ENCODE measurements around the gene TUB.

TUB gene

GRCh38 chr11:8047382-8047781 is 33.6 kb upstream of the TUB start:
- H3K9me3 ChIP-seq (ENCODE audit: control insufficient read depth, low read length), result no peaks in the 10 kb centered on the region
- WGBS, 2 experiments (ENCODE audit: insufficient coverage in 2 of 2), result 72 to 86% methylated on average over 2 of the region's 3 CpGs
- no peak overlapping the region for H3K27ac ChIP-seq (ENCODE audit: low read depth, low read length, severe bottlenecking)
- H3K36me3 ChIP-seq (ENCODE audit: control insufficient read depth, insufficient read depth, low read length), result no peaks in the 10 kb centered on the region
- H3K4me3 ChIP-seq (ENCODE audit: extremely low read depth, insufficient read depth, low read length, poor library complexity, severe bottlenecking), result no peak overlapping the region
- no peaks in the 10 kb centered on the region for H3K4me1 ChIP-seq (ENCODE audit: control insufficient read depth, insufficient read depth, low read length, poor library complexity, severe bottlenecking)

GRCh38 chr11:8049084-8049483 is 31.9 kb upstream of the TUB start:
- no peaks in the 10 kb centered on the region for H3K4me1 ChIP-seq (ENCODE audit: control insufficient read depth, insufficient read depth, low read length, poor library complexity, severe bottlenecking)
- no peaks in the 10 kb centered on the region for H3K9me3 ChIP-seq (ENCODE audit: control insufficient read depth, low read length)
- WGBS, 2 experiments (ENCODE audit: insufficient coverage in 2 of 2), result 81 to 100% methylated on average over 2 of the region's 3 CpGs
- H3K36me3 ChIP-seq (ENCODE audit: control insufficient read depth, insufficient read depth, low read length), result no peaks in the 10 kb centered on the region
- H3K4me3 ChIP-seq (ENCODE audit: extremely low read depth, insufficient read depth, low read length, poor library complexity, severe bottlenecking), result no peak overlapping the region
- H3K27ac ChIP-seq (ENCODE audit: low read depth, low read length, severe bottlenecking), result no peak overlapping the region

- Histone ChIP-seq H3K36me3 (ENCODE audit: control insufficient read depth, insufficient read depth, low read length) (no peaks in the 10 kb centered on the region), H3K9me3 (ENCODE audit: control insufficient read depth, low read length) (no peaks in the 10 kb centered on the region), H3K27ac (ENCODE audit: low read depth, low read length, severe bottlenecking) (no peak overlapping the region), H3K4me3 (ENCODE audit: extremely low read depth, insufficient read depth, low read length, poor library complexity, severe bottlenecking) (no peak overlapping the region), H3K4me1 (ENCODE audit: control insufficient read depth, insufficient read depth, low read length, poor library complexity, severe bottlenecking) (no peaks in the 10 kb centered on the region)
- 57 to 61% methylated on average over 5 to 7 of the region's 7 CpGs for WGBS, 2 experiments (ENCODE audit: insufficient coverage in 2 of 2)
Measured at GRCh38 chr11:8055091-8055835, 25.7 kb upstream of the TUB start.

DNA sequence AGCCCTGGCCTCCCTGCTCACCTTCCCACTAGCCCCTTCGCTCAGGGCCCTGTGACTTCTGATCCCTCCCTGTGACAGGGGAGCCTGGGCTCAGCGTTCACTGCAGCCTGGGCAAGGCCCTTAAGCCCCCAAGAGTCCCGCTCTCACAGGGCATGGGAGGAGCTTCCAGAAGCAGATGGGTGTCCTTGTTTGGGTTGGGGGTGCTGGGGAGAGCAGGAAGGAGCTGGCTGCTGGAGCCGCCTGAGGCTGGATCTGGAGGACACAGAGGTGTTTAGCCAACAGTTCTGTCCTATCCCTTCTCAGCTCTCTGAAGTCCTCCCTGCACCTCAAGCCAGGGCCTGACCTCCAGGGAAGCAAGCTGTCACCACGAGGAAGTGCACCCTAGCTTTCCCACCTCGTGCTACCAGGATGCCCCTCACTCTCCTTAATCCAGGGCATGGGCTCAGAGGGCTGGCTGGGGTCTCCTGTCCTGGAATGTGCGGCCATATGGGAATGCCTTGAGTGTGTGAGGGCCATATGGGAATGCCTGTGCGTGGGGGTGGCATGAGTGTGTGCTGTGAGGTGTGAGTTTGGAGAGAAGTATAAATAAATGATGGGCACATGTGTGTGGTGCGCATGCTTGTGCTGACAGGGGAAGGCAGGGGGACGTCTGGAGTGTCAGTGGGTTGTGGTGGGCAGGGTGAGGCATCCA is 25.0 kb upstream of the TUB start:
- Histone ChIP-seq H3K36me3 (ENCODE audit: control insufficient read depth, insufficient read depth, low read length) (no peaks in the 10 kb centered on the region), H3K9me3 (ENCODE audit: control insufficient read depth, low read length) (no peaks in the 10 kb centered on the region), H3K4me1 (ENCODE audit: control insufficient read depth, insufficient read depth, low read length, poor library complexity, severe bottlenecking) (no peaks in the 10 kb centered on the region), H3K27ac (ENCODE audit: low read depth, low read length, severe bottlenecking) (no peak overlapping the region), H3K4me3 (ENCODE audit: extremely low read depth, insufficient read depth, low read length, poor library complexity, severe bottlenecking) (no peak overlapping the region)
- WGBS, 2 experiments (ENCODE audit: insufficient coverage in 2 of 2), result 86% methylated on average over 6 to 8 of the region's 10 CpGs

DNA sequence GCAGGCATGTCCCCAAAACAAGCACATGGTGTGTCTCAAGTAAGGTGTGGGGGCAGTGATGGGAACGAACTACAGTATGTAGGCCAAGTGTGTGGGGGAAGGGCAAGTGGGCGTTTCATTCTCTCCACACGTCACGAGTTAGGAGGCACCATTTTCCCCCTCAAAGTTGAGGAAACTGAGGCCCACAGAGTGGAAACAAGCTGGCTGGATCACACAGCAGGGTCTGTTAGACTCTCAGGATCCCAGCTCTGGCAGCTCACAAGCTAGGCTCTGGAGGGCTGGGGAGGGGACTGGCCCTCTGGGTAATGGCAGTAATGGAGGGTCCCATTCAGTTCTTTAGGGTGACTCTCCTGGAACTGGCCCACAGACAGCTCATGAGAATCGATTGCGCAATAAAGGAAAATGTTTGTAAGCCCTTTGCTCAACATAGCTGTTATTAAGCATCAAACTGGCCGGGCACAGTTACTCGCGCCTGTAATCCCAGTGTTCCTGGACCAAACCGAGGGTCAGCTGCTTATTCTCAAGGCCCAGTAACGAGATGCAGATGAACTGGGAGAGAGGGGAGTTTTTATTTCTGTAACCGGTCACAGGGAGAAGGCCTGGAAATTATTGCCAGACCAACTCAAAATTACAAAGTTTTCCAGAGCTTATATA is 24.1 kb upstream of the TUB start:
- no peaks in the 10 kb centered on the region for H3K9me3 ChIP-seq (ENCODE audit: control insufficient read depth, low read length)
- H3K4me3 ChIP-seq (ENCODE audit: extremely low read depth, insufficient read depth, low read length, poor library complexity, severe bottlenecking), result no peak overlapping the region
- WGBS, 2 experiments (ENCODE audit: insufficient coverage in 2 of 2), result 91 to 94% methylated on average over 9 to 10 of the region's 12 CpGs
- no peaks in the 10 kb centered on the region for H3K36me3 ChIP-seq (ENCODE audit: control insufficient read depth, insufficient read depth, low read length)
- no peaks in the 10 kb centered on the region for H3K4me1 ChIP-seq (ENCODE audit: control insufficient read depth, insufficient read depth, low read length, poor library complexity, severe bottlenecking)
- no peak overlapping the region for H3K27ac ChIP-seq (ENCODE audit: low read depth, low read length, severe bottlenecking)

DNA sequence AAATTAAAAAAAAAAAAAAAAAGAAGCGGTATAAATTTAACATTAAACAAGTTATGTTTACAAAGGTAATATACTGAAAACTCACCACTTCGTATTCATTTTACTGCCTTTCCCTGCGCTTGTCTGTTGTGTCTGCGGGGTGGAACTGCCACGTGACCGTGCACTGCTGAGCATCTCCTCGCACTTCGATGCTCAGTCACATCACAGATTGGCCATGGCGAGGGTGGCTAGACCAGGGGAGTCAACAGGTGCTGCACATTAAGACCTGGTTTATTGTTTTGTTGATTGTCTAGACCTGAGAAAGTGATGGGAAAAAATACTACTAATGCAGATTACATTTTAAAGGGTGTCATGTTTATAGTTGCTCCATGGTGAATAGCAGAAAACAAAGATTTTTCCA is 22.8 kb upstream of the TUB start:
- H3K4me1 ChIP-seq (ENCODE audit: control insufficient read depth, insufficient read depth, low read length, poor library complexity, severe bottlenecking), result no peaks in the 10 kb centered on the region
- no peaks in the 10 kb centered on the region for H3K36me3 ChIP-seq (ENCODE audit: control insufficient read depth, insufficient read depth, low read length)
- no peak overlapping the region for H3K27ac ChIP-seq (ENCODE audit: low read depth, low read length, severe bottlenecking)
- 89 to 97% methylated on average over 8 of the region's 9 CpGs for WGBS, 2 experiments (ENCODE audit: insufficient coverage in 2 of 2)
- no peaks in the 10 kb centered on the region for H3K9me3 ChIP-seq (ENCODE audit: control insufficient read depth, low read length)
- no peak overlapping the region for H3K4me3 ChIP-seq (ENCODE audit: extremely low read depth, insufficient read depth, low read length, poor library complexity, severe bottlenecking)

DNA sequence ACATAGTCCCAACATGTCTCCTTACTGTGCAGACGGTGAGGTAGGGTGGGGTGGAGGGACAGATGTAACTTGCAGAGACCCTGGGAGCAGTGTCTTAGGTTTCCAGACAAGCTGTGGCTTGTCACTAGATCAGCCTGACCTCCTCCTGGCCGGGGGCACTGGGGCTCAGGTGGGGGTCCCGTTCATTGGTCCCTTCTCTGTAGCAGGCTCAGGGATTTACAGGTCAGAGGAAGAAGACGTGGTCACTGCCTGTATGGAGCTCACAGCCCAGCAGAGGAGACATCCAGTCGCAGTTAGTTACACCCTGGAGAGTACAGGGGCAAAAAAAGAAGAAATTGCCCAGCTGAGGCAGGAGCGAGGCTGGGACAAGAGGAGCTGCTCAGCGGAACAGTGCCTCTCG is 22.0 kb upstream of the TUB start:
- Histone ChIP-seq H3K4me3 (ENCODE audit: extremely low read depth, insufficient read depth, low read length, poor library complexity, severe bottlenecking) (no peak overlapping the region), H3K9me3 (ENCODE audit: control insufficient read depth, low read length) (no peaks in the 10 kb centered on the region), H3K27ac (ENCODE audit: low read depth, low read length, severe bottlenecking) (no peak overlapping the region), H3K4me1 (ENCODE audit: control insufficient read depth, insufficient read depth, low read length, poor library complexity, severe bottlenecking) (no peaks in the 10 kb centered on the region), H3K36me3 (ENCODE audit: control insufficient read depth, insufficient read depth, low read length) (no peaks in the 10 kb centered on the region)
- WGBS, 2 experiments (ENCODE audit: insufficient coverage in 2 of 2), result 93 to 94% methylated on average over 7 of the region's 8 CpGs

DNA sequence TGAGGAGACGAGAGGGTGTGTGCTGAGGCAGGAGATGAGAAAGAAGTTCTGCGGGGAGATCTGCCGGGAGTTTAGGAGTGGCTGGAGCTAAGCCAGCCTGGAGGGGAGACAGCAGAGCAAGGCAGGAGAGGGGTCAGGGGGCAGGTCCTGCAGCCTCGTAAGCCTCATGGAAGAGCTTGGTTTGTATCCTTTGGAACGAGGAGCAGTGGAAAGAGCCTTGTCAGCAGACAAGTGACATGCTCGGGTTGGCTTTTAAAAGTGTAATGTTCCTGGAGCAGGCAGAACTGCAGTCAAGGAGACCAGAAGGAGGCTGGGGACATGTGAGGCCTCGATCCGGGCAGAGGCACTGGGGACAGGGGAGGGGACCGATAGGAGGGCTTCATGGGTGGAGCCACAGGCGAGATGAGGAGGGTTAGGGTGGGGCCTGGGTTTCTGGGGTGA is 21.4 kb upstream of the TUB start:
- no peaks in the 10 kb centered on the region for H3K4me1 ChIP-seq (ENCODE audit: control insufficient read depth, insufficient read depth, low read length, poor library complexity, severe bottlenecking)
- no peaks in the 10 kb centered on the region for H3K36me3 ChIP-seq (ENCODE audit: control insufficient read depth, insufficient read depth, low read length)
- H3K9me3 ChIP-seq (ENCODE audit: control insufficient read depth, low read length), result no peaks in the 10 kb centered on the region
- no peak overlapping the region for H3K27ac ChIP-seq (ENCODE audit: low read depth, low read length, severe bottlenecking)
- 70 to 72% methylated on average over 9 to 10 of the region's 10 CpGs for WGBS, 2 experiments (ENCODE audit: insufficient coverage in 2 of 2)
- H3K4me3 ChIP-seq (ENCODE audit: extremely low read depth, insufficient read depth, low read length, poor library complexity, severe bottlenecking), result no peak overlapping the region

- Histone ChIP-seq H3K4me3 (ENCODE audit: extremely low read depth, insufficient read depth, low read length, poor library complexity, severe bottlenecking) (no peak overlapping the region), H3K4me1 (ENCODE audit: control insufficient read depth, insufficient read depth, low read length, poor library complexity, severe bottlenecking) (no peaks in the 10 kb centered on the region), H3K9me3 (ENCODE audit: control insufficient read depth, low read length) (no peaks in the 10 kb centered on the region), H3K27ac (ENCODE audit: low read depth, low read length, severe bottlenecking) (no peak overlapping the region), H3K36me3 (ENCODE audit: control insufficient read depth, insufficient read depth, low read length) (no peaks in the 10 kb centered on the region)
- 91 to 97% methylated on average over 3 of the region's 3 CpGs for WGBS, 2 experiments (ENCODE audit: insufficient coverage in 2 of 2)
Measured at GRCh38 chr11:8060146-8060719, 20.8 kb upstream of the TUB start.

GRCh38 chr11:8060801-8061554 is 20.0 kb upstream of the TUB start:
- no peak overlapping the region for H3K27ac ChIP-seq (ENCODE audit: low read depth, low read length, severe bottlenecking)
- 91 to 94% methylated on average over 8 of the region's 12 CpGs for WGBS, 2 experiments (ENCODE audit: insufficient coverage in 2 of 2)
- H3K4me3 ChIP-seq (ENCODE audit: extremely low read depth, insufficient read depth, low read length, poor library complexity, severe bottlenecking), result no peak overlapping the region

More at GRCh38 chr11:8060801-8061554, 20.0 kb upstream of the TUB start:
- no peaks in the 10 kb centered on the region for H3K36me3 ChIP-seq (ENCODE audit: control insufficient read depth, insufficient read depth, low read length)
- H3K4me1 ChIP-seq (ENCODE audit: control insufficient read depth, insufficient read depth, low read length, poor library complexity, severe bottlenecking), result no peaks in the 10 kb centered on the region
- H3K9me3 ChIP-seq (ENCODE audit: control insufficient read depth, low read length), result no peaks in the 10 kb centered on the region

All from mesodermal cell (in vitro differentiated cells).